ENCODE measurements around the gene REXO4.
"Not testable (repeated sequence)": the region's sequence is repeated elsewhere in the genome, so short reads cannot be mapped to it uniquely, and the experiment has no call there.

The REXO4 gene

DNA sequence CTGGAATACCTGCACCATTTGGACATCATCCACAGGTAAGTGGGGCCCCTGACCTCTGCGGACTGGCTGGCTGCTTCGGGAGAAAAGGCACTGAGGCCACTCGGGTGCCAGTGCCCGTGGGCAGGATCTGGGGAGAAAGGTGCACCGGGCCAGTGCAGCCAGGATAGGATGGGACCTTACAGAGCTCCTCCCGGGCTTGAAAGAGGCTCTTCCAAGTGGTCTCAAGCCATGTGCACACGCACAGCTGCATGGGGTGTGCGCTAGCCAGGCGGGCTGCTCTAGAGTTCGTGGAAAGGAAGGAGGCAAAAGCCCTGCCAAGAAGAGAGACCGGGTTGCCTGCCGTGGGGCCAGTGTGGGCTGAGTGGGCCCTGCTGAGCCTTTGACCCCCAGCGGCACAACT is 28.2 kb downstream of the REXO4 start:
- DNase-seq (ENCODE audit: low read depth in 1 of 2, low spot score in 1 of 2), result no peak

GRCh38 chr9:133389025-133389557 is 28.7 kb downstream of the REXO4 start:
- no peak for DNase-seq (ENCODE audit: low read depth in 1 of 2, low spot score in 1 of 2)

DNA sequence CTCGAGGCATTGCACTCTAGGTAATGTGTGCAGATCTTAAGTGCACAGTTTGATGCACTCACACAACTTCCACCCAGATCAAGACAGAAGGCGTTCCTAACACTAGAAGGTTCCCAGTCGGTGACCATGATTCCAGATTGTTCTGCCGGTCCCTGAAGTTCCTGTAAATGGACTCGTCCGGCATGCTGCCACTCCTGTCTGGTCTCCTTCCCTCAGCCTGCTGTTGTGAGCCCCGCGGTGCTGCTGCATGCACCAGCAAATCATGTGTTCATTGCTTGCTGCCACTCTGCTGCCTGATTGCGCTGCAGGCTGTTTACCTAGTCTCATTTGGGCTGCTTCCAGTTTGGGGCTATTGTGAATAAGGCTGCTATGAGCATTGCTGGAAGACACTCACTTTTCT is 30.1 kb downstream of the REXO4 start:
- no peak for DNase-seq (ENCODE audit: low read depth in 1 of 2, low spot score in 1 of 2)

GRCh38 chr9:133386338-133386737 is 31.5 kb downstream of the REXO4 start:
- no peak for DNase-seq (ENCODE audit: low read depth in 1 of 2, low spot score in 1 of 2)

GRCh38 chr9:133385452-133385851 is 32.4 kb downstream of the REXO4 start:
- no peak for DNase-seq (ENCODE audit: low read depth in 1 of 2, low spot score in 1 of 2)

DNA sequence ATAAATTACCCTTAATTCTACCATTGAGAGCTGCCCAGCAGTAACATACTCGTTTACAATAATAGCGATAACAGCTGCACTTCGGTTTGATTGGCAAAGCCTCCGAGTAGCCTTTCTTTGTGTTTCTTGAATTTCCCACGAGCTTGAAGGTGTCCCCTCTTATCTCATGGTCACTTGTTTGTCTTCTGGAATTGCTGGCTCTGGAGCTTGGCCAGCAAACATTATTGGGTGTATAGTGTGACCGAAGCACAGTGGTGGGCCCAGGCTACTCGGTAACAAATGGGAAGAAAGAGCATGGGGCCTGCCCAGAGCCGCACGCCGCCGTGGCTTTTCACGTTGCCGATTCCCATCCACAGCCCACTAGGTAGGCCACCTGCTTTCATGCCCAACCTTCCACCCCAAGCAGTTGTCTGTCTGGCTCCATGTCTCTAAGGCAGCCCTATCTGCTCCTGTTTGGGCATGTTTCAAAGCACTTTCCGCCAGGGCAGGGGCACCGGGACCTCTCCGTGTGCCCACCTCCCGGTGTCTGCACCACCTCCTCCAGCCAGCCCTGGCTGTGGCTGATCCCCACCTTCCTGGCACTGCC is 33.0 kb downstream of the REXO4 start:
- no peak for DNase-seq (ENCODE audit: low read depth in 1 of 2, low spot score in 1 of 2)

DNA sequence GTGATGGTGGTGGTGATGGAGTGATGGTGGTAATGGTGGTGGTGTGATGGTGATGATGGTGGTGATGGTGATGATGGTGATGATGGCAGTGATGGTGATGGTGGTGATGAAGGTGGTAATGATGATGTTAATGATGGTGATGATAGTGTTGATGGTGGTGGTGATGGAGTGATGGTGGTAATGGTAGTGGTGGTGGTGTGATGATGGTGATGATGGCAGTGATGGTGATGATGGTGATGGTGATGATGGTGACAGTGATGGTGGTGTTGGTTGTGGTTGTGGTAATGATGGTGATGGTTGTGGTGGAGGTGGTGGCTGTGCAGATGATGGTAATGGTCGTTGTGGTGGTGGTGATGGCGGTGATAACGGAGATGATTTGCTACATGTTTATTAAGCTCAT is 34.4 kb downstream of the REXO4 start:
- no peak for DNase-seq (ENCODE audit: low read depth in 1 of 2, low spot score in 1 of 2)

DNA sequence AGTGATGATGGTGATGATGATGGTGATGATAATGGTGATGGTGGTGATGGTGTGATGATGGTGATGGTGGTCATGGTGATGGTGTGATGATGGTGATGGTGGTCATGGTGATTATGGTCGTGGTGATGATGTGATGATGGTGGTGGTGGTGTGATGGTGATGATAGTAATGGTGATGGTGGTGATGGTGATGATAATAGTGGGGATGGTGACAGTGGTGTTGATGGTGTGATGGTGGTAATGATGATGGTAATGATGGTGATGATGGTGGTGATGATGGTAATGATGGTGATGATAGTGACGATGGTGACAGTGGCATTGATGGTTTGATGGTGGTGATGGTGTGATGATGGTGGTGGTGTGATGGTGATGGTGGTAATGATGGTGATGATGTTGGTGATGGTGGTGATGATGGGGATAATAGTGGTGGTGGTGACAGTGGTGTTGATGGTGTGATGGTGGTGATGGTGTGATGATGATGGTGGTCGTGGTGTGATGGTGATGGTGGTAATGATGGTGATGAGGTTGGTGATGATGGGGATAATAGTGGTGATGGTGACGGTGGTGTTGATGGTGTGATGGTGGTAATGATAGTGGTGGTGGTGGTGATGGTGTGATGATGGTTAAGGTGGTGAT is 35.2 kb downstream of the REXO4 start:
- DNase-seq (ENCODE audit: low read depth in 1 of 2, low spot score in 1 of 2), result no peak

DNA sequence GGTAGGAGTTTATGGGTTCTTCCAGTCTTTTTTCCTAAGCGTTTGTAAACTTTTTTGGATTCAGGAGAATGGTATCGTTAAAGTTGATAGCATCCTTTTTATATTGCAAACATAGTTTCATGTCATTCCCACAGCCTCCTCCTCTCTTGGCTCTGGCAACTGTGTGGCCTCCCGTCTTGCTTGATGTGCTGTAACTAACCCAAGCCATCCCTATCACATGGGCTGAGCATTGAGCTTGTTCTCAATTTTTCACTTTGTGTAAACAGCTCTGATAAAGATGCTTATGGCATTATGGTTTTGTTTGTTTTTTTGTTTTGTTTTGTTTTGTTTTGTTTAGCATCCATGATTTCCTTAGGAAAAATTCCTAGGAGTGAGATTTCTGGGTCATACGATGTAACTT is 37.1 kb downstream of the REXO4 start:
- DNase-seq (ENCODE audit: low read depth in 1 of 2, low spot score in 1 of 2), result no peak

DNA sequence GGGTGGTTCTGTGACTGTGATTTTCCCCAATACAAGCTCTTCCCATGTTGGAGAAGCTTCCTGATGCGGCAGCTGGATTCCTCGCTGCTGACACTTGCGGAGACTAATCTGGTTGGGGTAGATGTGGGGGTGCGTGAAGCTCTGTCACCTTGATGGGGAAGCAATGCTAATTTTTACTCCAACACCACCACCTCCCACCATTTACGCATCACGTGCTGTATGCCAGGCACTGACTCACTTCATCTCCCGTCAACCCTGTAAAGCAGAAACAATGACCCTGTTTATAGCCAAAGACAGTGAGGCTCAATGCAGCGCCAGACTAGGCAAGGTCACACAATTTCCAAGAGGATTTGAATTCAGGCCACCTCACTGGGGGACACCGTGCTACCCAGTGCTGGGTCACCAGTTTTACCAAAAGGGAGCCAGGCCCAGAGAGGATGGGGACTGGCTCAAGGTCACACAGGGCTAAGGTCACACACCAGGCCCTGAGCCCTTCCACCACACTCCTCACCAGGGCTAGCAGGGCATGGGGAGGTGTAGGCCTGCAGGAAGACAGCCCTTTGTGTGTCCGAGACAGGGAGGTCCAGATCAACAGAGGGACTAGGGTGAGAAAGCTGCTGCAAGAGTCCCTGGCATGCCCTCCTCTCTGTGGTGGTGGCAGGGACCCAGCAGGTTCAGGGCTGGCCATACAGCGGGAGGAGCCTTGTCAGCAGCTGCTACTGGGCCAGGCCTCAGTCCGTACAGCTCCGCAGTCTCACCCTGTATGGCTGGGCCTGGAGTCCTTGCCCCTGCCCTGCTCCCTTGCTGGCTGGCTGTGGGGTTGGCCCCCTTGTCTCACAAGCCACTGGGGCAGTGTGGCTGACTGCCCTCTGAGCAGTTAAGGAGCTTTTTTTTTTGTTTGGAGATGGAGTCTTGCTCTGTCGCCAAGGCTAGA is 38.4 kb downstream of the REXO4 start:
- no peak for DNase-seq (ENCODE audit: low read depth in 1 of 2, low spot score in 1 of 2)

DNA sequence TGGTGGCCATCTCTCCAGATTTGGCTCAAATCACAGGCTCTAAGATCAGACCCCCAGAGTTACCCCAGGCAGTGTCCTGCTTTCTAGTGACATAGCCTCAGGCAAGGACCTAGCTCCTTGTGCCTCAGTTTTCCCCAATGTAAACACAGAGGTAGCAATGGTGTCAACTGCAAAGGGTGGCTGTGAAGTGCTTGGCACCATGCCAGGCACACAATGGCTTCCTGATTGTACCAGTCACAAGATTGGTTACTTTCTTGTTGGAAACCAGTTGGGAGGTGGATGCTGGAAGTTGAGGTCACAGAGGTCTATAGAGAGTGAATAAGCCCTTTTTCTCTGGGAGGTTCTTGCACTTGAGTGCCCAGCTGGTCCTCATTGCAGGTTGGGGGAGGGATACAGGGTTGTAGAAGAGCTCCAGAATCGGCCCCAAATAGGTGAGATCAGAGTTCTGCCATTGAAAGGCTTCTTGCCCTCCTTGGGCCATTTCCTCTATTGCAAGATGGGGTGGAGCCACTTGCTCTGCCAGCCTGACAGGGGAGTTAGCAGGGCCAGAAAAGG is 39.3 kb downstream of the REXO4 start:
- no peak for DNase-seq (ENCODE audit: low read depth in 1 of 2, low spot score in 1 of 2)

- DNase-seq (ENCODE audit: low read depth in 1 of 2, low spot score in 1 of 2), result no peak
Measured at GRCh38 chr9:133377721-133378216, 40.0 kb downstream of the REXO4 start.

DNA sequence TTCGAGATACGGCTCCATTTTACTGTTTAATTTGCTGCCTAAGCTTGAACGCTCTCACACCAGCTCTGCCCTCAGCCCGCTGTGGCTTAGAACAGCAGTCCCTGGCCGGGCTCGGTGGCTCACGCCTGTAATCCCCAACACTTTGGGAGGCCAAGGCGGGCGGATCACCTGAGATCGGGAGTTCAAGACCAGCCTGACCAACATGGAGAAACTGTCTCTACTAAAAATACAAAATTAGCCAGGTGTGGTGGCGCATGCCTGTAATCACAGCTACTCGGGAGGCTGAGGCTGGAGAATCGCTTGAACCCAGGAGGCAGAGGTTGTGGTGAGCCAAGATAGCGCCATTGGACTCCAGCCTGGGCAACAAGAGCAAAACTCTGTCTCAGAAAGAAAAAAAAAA is 40.5 kb downstream of the REXO4 start:
- not testable (repeated sequence) for DNase-seq (ENCODE audit: low read depth in 1 of 2, low spot score in 1 of 2)

- peak; percentile 94 to 98 for DNase-seq (ENCODE audit: low read depth in 1 of 2, low spot score in 1 of 2)
Measured at GRCh38 chr9:133375724-133376654, 41.8 kb downstream of the REXO4 start, which contains the start of the genes STKLD1 and SURF4. TSS of gene STKLD1 (plus strand) at chr9:133376366. CDS start at chr9:133376474, 108 bp downstream. TSS of gene SURF4 (minus strand) at chr9:133376060. CDS start at chr9:133375969, 91 bp downstream.

GRCh38 chr9:133375116-133375723 is 42.6 kb downstream of the REXO4 start:
- no peak for DNase-seq (ENCODE audit: low read depth in 1 of 2, low spot score in 1 of 2)

DNA sequence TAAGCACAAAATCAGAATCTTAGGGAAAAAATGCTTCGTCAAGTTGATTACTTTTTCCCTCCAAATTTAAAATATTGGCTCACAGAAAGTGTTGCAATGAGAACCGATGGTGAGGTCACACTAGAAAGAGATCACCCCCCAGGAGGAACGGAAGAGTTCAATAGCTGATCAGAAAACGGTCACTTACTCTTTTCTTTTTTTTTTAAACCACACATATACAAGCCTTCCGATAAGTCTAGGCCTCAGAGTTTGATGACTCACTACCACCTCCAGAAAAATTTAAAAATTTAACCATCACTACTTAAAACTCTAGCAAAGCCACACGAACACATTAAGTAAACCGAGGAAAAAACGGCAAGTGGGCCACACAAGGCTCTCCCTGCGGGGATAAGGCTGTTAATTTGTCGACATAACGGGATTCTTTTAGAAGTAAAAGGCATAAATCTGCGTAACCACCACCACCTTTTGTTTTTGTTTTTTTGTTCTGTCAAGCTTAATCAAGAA is 43.1 kb downstream of the REXO4 start:
- DNase-seq (ENCODE audit: low read depth in 1 of 2, low spot score in 1 of 2), result no peak

- DNase-seq (ENCODE audit: low read depth in 1 of 2, low spot score in 1 of 2), result no peak
Measured at GRCh38 chr9:133372144-133372543, 45.7 kb downstream of the REXO4 start.

DNA sequence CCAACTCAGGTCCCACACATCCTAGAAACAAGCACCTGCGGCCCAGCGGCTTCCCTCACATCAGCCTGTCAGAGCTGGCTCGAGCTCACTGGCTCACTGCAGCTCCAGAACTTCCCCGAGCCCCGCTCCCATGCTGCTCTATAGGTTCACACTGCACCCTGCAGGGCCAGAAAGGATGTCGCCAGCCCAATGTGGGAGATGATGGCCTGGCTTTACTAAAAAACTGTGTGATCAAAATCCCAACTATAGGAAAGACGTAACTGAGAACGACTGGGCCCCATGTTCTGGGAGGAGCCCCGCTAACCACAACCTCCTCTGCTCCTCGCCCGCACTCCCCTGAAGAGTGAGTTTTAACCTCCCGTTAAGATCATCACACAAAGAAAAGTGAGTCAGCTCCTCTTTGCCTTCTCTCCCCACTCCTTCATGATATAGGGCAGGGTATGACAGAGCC is 46.5 kb downstream of the REXO4 start:
- DNase-seq (ENCODE audit: low read depth in 1 of 2, low spot score in 1 of 2), result peak in 1 of 2 donors; percentile 40

DNA sequence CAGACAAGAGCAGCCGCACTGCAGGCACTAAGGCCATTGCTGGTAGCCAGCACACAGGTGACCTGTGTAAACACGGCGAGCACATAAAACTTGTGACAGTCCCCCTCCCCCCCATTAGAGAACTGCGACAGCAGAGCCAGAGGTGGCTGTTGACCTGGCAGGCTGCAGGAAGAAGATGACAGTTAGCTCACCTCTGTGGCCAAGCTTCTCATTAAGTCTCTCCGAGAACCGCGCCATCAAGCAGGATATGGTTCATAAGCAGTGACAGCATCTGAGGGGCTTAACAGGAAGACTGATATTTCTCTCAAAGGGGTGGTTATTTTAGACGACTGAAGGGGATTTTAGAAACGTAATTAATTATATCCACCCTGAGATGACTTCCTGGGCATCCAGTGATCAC is 47.1 kb downstream of the REXO4 start:
- DNase-seq (ENCODE audit: low read depth in 1 of 2, low spot score in 1 of 2), result no peak
